IPS DF 4.7 (cell line): ENCODE results near the gene GDPD2.

Experiments used
- DNase-seq: peaks from one replicate; pipeline ENCODE4 v3.0.0-alpha.2; 2013; ENCODE audit warnings: low spot score; ENCODE audit errors: extremely low read depth

GDPD2 gene

DNA sequence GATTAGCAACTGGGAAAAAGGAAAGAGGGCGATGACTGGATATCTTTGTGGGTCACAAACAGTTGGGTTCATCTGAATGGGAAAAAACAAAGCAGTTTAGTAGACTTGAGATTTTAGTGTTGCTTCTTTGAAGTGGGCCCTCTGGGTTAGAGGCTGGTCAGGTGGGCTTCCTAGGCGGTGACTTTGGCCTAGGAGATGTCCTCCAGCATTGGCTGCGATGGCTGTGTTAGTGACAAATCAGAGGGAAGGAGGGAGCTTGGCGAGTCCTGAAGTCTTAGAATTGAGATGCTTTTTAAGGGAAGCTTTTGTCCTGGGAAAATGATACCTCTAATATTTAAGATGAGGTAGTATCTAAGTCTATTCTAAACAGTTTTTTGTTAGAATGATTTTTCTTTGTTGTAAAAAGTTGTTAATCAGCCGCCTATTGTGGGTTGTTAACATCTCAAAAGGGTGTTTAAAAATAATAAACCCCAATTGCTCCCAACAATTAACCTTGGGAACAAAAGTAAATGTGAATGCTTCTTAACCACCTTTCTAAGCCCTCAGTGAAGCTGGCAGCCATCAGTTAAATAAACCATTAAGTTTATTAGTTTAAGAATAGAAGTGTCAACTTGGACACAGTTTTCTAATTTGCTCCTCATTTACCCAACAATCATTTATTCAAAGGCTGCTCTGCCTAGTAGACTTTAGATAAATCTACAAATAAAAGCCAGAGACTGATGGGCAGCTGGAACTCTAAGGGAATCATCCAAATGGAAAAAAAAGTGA, 53.2 kb downstream of the GDPD2 start:
- DNase-seq: no peak

GRCh38 chrX:70476934-70477733, 54.0 kb downstream of the GDPD2 start:
- no peak for DNase-seq

GRCh38 chrX:70477734-70478075, 54.6 kb downstream of the GDPD2 start:
- no peak for DNase-seq

- DNase-seq: no peak
Measured at GRCh38 chrX:70478526-70479245, 55.6 kb downstream of the GDPD2 start.

- no peak for DNase-seq
Measured at GRCh38 chrX:70479247-70479921, 56.3 kb downstream of the GDPD2 start.

- DNase-seq: no peak
Measured at GRCh38 chrX:70479922-70480659, 57.0 kb downstream of the GDPD2 start.

- no peak for DNase-seq
Measured at GRCh38 chrX:70480660-70481018, 57.5 kb downstream of the GDPD2 start.

DNA sequence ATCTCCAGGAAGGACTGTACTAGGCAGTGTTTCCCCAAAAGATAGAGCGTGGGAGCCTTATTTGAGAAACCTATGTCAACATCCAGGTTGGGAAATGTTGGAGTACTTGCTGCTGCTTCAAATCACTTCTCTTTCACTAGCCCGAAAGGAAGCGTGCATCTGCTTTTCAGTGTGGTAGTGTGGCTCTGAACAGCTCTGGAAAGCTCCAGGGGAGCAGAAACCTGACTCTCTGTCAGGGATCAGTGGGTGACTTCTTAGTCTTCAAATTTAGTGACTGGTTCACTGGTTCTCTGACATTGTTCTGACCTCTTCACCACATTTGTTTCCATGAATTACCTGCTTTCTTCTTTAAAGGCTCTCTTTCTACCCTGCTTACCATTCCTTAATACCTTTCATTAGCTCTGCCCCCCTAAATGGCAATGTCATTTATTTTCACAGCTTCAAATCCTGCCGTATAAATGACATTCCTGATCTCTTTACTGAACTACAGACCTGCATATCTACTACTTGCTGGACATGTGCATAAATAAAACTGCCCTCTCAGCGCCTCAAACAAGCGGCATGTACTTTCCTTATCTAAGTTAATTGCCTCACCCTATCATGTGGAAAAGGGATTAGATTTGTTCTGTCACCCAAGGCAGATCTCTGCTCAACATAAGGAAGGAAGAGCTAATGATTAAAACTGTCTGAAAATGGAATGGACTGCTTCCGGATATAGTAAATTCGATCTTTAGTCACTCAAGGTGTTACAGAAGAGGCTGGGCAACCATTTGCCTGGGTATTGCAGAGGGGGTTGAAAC, 58.6 kb downstream of the GDPD2 start:
- no peak for DNase-seq

DNA sequence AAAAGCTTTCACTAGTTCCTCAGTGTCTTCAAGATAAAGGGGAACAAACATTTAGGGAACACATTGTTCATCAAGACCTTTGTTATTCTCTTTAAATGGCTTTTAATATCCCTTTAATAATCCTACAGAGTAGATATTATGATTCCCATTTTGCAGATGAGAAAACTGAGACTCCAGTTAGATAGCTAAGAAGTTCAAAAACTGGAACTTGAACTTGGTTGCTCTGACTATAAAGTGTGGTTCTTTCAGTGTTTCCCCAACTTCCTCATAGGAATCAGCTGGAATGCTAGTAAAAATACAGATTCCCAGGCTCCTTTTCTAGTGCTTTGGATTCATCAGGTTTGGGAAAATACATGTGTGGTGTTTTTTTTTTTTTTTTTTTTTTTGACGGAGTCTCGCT, 59.2 kb downstream of the GDPD2 start:
- DNase-seq: no peak
